DMS153 treated with DMSO at 0.1 percent for 48 hours (cell line): ENCODE data around the gene DMRTB1.

Source experiments
- DNase-seq: peaks from one replicate; lab custom pipeline; 2025; ENCODE audit not compliant: unreplicated experiment; lab: John Stamatoyannopoulos, UW

DMRTB1 gene

DNA sequence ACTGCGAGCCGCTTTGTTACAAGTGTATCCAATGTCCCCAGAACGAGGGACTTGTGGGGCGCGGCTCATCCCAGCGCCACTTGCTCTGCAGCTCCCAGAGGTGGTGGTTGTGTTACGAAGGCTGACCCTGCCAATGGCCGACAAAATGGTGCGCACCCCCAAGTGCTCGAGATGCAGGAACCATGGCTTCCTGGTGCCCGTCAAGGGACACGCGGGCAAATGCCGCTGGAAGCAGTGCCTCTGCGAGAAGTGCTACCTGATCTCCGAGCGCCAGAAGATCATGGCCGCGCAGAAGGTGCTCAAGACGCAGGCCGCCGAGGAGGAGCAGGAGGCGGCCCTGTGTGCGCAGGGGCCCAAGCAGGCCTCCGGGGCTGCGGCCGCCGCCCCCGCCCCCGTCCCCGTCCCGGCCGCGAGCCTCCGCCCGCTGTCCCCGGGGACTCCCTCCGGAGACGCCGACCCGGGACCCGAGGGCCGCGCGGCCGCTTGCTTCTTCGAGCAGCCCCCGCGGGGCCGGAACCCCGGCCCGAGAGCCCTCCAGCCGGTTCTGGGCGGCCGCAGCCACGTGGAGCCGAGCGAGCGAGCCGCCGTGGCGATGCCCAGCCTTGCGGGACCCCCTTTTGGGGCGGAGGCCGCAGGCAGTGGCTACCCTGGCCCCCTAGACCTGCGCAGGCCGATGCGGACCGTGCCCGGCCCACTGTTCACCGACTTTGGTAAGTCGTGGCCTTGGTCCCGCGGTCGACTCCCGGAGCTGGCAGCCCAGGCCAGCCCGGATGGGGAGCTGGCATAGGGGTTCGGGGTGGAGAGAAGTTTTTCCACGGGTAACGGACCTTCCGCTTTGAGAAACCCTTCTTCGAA lies at the start of gene DMRTB1:
Gene DMRTB1, plus strand, starts transcription at position 79 of the 855 bp plus-strand sequence. Its CDS starts 55 bp downstream, at position 134.
- DNase-seq = no peak

DNA sequence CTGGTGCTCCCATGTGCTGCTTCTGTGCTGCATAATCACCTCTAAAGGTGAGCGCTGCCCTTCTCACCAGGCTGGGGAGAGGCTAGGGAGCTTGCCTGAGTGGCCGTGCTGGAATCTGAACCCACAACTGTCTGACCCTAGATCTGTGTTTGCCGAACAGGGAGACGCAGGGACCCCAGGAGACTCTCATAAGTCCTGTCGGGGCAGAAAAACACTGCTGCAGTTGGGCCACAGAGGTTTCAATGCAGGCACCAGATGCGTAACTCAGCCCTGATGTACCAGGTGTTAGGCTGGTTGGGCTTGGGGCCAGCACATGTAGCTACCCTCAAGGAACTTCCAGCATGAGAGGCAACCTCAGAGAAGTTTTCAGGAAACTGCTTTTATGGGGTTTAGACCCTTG lies 49.5 kb upstream of the DMRTB1 start:
- DNase-seq = no peak

DNA sequence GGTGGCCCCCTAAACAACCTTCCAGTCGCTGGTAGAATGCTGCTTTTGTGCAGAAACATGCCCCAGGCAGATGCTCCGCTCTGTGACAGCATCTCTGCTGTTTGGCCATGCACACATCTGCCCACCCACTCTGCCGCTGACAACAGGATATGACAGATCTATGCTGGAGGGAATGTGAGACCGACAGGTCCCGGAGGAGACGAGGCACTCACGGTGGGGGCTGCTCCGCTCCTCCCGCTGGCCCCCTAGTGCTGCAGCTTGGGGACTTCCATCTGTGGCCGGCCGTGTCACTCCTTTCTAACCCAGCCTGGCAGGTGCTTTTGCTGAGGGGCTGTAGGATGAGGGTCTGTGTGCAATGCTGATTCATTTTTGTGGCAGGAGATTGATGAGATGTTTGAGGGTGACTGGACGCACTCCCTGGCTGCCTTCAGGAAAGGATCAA lies 49.1 kb upstream of the DMRTB1 start:
- DNase-seq = no peak

- no peak for DNase-seq
These were observed 48.5 kb upstream of the DMRTB1 start for GRCh38 chr1:53410701-53411100.

- DNase-seq = no peak
These were observed 47.6 kb upstream of the DMRTB1 start for GRCh38 chr1:53411541-53412152.

DNA sequence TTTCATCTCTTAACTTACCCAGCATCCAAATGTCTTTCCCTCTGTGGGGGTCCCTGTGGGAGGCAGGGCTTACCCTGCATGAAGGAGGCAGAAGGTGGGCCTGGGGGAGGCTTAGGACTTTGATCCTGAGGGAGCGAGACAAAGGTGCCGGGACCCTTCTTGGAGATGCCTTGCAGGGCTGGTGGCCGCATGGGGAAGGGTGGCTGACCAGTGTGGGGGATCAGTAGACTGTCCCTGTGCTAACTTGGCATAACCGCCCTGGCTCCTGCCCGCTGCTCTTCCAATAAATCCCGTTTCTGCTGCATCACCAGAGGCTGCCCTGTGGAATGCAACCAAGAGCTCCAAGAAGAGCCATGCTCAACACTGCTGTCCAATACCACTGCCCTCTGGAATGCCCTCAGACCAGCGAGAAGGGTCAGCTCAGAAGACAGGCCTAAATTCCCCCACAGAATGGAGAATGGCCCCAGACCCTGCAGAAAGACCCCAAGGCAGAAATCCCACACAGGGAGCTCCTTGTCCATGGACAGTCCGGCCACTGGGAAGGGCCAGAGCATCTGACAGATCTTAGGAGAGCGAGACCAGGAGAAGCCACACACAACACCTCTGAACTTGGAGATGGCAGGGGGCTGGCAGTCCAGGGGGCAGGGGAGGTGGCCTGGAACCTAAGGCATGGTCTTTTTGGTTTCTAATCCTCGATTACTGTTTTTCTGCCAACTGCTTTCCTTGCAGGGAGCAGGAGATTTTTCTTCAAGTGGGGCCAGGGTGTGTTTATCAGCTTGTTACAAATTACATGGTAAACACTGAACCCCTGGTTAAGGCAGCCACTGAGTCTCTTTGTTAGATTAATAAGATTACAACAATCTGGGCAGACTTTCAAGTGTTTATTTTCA lies 46.7 kb upstream of the DMRTB1 start:
- DNase-seq = no peak

GRCh38 chr1:53413175-53414001 lies 45.8 kb upstream of the DMRTB1 start:
- no peak for DNase-seq

GRCh38 chr1:53414632-53415031 lies 44.6 kb upstream of the DMRTB1 start:
- no peak for DNase-seq

DNA sequence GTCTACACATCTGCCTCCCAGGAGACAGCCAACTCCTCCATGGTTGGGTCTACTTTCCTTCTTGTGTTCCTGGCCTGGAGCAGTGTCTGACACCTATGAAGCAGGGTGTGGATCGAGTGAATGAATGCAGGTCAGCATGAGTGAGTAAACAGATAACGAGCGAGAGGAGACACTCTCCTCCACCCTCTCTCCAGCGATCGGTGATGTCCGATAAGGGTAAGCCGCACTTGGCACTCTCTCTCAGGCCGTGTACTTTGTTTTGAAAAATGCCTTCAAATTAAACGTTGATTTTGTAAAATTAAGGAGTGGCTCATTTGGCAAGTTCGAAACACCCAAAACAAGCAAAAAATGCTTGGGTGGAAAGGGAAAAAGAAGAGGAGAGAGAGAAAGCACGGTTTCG lies 43.8 kb upstream of the DMRTB1 start:
- DNase-seq = no peak

- no peak for DNase-seq
These were observed 42.9 kb upstream of the DMRTB1 start for GRCh38 chr1:53416269-53416813.

DNA sequence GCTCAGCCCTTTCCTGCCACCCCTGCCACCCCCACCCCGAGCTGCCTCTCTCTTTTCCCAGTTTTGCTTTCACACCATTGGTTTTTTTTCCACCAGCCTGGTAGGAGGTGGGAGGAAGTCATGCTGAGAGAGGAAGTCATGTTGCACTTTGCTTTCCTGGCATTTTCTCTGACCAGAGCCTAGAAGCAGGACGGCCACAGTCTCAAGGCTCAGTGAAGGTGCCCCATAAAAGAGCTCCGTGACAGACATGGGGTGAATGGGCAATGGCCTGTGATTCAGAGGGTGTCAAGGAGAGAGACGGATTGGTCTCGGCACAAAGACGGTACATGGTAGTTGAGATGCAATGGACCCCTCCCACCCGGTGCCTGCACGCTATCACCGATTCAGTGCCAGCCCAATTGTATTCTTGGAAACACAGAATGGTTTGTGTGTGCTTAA lies 42.1 kb upstream of the DMRTB1 start:
- DNase-seq = no peak

- no peak for DNase-seq
These were observed 40.2 kb upstream of the DMRTB1 start for GRCh38 chr1:53419034-53419433.

- DNase-seq = no peak
These were observed 38.9 kb upstream of the DMRTB1 start for GRCh38 chr1:53420341-53420740.

DNA sequence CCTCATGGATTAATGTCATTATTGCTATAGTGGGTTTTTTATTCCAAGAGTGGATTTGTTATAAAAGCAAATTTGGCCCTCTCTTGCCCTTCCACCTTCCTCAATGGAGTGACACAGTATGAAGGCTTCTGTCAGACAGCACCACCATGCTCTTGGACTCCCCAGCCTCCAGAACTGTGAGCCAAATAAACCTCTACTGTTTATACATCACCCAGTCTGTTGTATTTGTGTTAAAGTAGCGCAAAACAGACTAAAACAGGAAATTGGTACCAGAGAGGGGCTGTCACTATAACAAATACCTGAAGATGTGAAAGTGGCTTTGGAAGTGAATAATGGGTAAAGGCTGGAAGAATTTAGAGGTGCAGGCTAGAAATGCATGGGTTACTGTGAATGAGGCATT lies 38.0 kb upstream of the DMRTB1 start:
- no peak for DNase-seq

GRCh38 chr1:53430261-53430660 lies 28.9 kb upstream of the DMRTB1 start:
- DNase-seq = no peak

DNA sequence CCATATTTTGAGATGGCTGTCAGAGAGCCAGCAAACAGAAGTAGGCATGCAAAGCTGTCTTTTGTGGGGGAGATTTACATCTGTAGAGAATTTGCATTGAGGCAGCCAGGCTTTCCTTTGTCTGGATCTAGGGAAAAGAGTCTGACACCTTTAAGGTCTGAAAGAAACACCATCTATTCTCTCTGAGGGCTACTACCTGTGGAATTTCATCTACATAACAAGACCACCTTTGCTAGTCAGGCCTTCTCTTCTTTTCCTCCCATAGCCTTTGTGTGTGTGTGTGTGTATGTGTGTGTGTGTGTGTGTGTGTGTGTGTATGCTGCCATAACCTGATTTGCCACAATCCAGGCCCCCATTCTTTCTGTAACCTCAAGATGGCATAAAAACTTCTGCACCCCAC lies 28.4 kb upstream of the DMRTB1 start:
- no peak for DNase-seq

DNA sequence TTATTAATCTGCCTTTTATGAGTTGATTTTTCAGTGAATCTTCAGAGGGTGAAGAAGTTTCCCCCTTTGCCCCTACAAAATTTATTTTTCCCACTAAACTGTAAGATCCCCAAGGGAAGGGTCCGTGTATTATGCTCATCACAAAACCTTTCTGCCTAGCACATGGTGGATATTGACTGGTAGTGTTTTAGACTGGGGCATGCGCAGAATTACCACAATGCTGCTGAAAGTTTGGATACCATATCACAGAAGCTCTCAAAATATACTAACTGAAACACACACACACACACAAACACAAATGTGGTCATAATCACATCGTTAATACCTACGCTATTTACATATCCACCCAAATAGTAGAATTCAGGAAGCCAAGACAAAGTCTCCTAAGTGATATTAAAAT lies 28.0 kb upstream of the DMRTB1 start:
- DNase-seq = no peak

GRCh38 chr1:53431805-53432565 lies 27.2 kb upstream of the DMRTB1 start:
- no peak for DNase-seq

- no peak for DNase-seq
These were observed 26.6 kb upstream of the DMRTB1 start for GRCh38 chr1:53432611-53433010.
